HG02970 (cell line): ENCODE measurements around the gene PEX10.

ENCODE experiments used
- ATAC-seq: cut with Tn5 transposase; IDR thresholded peaks from one replicate; pipeline ENCODE4 v1.9.1; 2021; ENCODE audit warnings: mild to moderate bottlenecking, moderate library complexity, moderate number of reproducible peaks; ENCODE audit not compliant: unreplicated experiment, low FRiP score

The PEX10 gene

GRCh38 chr1:2406451-2407041, 5.8 kb downstream of the PEX10 start:
- ATAC-seq, result no peak

- no peak for ATAC-seq
Observed at GRCh38 chr1:2405588-2406295, 6.6 kb downstream of the PEX10 start.

- no peak for ATAC-seq
Observed at GRCh38 chr1:2404890-2405511, 7.4 kb downstream of the PEX10 start.

DNA sequence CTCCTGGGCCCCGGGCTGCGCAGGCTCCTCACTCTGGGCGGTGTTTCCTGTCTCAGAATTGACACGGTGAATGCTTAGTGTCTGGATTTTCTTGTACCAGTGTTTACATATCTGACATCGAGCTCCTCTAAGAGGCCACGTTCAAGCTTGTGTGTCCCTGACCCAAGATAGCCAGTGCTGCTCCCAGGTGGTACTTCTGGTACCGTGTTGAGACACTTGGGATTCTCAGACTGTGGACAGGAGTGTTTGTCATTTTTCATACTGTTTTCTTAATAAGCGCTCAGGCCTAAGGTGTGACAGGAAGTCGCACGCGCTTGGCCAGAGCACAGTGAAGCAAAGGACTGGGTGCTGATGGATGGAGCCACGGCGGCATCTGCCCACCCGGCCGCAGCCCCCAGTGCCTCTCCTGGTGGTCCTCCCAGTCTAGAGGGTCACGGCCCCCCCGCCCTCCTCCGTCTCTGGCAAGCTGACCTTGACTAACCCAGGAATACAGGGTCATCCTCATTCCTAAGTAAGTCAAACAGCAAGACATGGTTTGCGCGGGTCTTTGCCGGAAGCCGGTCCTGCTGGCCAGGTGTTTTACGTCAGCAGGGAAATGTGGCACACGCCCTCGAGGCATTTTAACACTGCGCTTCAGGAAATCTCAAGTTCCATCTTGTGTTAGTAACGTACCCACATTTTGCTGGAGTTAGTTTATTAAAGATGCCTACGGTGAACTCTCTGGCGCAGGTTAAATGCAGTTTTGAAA, 8.0 kb downstream of the PEX10 start:
- no peak for ATAC-seq

- ATAC-seq, result no peak
Observed at GRCh38 chr1:2403273-2403672, 9.1 kb downstream of the PEX10 start.

- ATAC-seq, result no peak
Observed at GRCh38 chr1:2402420-2402819, 9.9 kb downstream of the PEX10 start.

GRCh38 chr1:2400950-2401649, 11.3 kb downstream of the PEX10 start:
- ATAC-seq, result no peak

DNA sequence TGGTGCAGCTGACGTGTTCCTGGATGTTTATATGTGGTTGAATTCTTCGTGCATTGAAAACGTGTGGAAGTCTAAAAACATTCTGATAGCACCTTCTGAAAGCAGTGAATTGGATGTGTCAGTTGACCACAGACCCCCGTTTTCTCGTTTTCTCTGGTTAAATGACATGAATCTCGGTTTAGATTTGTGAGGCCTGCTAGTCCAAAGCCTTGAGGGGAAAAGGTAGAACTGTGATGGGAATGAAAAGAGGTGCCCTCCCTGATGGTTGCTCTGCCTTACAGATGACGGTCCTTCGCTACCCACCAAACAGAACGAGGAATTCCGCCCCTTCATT, 11.8 kb downstream of the PEX10 start:
- ATAC-seq, result no peak

DNA sequence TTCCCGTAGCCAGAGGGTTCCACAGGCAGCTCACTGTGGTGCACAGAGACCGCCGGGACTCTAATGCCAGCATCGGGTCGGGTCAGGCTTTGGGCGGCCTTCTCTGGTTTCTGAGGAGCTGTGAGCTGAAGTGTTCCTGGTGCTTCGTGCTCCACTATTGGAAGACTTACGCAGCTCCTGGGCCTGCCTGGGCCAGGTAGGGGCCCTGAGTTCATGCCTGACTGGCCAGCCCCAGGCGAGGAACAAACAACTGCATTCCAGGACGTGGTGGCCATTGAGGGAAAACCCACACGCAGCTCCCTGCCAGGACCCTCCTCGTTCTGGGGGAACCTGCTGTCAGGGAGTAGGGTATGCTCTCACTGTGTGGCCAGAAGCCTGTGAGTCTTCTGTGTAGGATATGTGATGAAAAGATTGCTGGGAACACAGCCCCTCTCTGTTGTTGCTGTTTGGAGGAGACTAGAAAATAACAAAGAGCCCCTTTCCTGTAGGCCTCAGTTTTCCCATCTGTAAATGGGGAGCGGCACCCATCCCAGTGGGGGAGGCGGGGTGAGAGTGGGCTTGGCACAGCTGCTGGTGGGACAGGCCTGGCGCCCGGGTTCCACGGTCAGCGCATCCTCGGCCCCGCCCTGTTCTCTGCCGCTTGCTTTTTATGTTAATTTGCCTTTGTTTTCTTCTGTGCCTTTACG, 12.3 kb downstream of the PEX10 start:
- ATAC-seq, result no peak

GRCh38 chr1:2398871-2399270, 13.5 kb downstream of the PEX10 start:
- no peak for ATAC-seq

GRCh38 chr1:2397007-2397679, 15.2 kb downstream of the PEX10 start:
- ATAC-seq, result no peak

DNA sequence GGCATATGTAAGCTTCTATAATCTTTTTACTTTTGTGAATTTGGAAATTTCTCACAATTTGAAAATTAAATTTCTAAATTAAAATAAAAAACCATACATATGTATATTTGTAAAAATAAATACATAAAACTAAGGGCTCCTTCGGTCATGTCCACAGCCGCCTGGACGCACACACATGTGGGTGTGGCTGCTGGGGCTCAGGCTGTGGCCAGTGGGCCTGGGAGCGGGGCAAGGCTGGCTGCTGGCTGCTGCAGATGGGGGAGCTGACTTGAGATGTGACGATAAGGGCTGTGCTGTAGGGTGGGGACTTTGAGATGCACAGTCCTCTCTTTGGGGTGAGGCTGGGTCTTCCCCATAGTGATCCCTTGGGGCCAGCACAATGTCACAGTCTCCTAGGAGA, 15.9 kb downstream of the PEX10 start:
- no peak for ATAC-seq

DNA sequence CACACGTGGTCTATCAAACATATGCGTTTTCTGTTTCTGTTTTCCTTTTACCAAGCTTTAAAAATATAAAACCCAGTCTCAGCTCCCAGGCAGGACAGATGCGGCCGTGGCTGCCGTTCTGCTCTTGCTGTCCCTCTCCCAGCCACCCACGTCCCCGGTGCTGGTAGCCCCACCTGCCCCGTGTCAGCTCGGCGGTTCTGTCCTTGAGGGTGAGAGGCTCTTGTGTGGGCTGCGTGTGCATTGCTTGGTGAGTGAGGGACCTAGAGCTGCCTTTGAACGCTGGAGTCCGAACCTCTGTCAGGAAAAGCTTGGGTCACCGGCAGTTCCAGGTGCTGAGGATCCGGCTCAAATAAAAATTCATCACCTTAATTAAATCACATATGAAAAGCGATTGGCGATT, 16.3 kb downstream of the PEX10 start:
- no peak for ATAC-seq

DNA sequence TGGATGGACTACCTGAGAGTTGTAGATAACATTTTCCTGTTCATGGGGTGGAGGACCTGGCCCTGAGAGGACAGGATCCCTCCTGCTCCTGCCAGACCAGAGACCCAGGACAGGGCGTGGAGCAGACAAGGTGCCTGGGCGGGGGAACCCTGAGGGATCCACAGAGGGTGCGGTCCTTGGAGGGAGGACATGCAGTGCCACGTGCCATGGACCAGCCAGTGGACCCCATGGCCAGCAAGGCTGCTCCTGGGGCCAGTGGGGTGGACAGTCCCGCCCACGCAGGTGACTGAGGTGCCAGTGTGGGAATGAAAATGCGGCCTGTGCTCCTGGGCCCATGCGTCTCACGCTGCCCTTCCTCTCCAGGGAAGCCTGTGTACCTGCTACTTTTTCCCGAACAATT, 17.1 kb downstream of the PEX10 start:
- no peak for ATAC-seq

DNA sequence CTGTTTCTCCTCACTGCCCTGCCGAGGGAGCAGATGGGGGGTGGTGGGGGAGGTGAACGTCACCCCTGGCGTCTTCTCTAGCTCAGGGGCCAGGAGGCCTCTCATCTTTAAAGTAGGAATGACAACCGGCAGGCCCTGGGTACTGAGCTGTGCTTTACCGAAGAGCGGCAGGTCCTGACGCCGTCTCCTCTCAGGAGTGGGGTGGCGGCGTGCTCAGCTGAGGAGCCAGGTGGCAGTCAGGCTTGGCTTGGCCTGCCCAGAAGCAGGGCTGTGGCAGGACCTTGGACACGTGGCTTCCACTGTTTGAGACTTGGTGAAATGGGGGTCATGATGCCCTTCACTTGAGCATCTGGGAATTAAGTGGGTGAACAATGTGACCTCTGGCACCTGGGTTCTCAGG, 17.6 kb downstream of the PEX10 start:
- no peak for ATAC-seq

DNA sequence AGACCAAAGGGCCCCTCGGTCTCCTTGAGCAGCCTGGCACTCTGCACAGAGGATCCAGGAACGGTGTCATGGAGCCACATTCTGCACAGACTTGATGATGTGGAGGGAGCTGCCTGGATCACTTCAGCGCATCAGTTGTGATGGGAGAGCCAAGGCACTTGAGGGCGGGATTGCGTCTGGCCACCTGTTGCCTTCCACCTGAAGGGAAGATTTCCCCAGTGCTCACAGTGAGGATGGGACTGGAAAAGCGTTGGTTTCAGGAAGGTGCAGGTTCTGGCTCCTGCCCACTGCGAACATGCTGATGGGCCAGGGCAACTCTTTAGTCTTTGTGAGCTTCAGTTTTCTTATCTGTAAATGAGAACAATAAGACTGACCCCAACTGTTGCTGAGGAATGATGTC, 18.1 kb downstream of the PEX10 start:
- no peak for ATAC-seq

DNA sequence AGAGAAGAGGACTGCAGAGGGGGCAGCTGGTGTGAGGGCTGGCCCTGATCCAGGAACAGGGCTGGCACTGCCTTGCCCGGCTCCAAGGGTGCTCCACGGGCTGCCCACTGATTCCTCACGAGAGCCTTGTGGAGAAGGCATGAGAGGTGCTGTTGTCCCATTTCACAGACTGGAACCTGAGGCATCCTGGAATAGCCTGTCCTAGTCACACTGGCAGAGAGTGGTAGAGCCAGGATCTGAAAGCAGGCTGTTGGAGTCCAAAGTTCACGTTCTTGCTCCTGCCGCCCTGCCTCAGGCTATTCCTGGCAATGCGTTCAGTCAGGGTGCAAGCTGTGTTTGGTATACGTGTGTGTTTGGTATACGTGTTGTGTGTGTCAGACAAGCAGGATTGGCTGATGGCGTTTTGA, 18.9 kb downstream of the PEX10 start:
- no peak for ATAC-seq

- ATAC-seq, result no peak
Observed at GRCh38 chr1:2392686-2393085, 19.7 kb downstream of the PEX10 start.

DNA sequence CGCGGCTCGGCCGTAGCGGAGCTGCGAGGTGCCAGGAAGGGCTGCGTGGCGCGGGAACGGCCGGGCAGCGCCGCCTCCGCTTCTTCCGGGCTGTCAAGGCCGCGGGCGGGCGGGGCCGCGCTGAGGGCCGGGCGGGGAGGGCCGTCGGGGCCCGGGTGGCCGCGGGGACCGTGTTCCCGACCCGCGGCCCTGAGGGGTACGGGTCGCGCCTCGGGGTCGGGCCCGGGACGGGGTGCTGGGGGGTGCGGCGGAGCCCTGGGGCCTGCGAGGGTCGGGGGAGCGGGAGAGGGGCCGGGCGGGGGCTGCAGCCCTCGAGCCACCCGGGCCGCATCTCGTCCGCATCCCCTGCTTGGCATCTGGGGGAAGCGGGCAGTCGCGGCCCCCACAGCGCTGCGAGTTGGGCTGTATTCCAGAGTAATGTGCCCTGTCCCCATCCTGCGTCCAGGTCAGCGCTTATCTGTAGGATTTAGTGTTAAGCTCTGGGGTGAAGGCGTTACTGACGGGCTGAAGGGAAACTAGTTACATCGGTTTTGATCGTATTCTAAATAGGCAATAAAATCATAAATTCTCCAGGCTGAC, 20.3 kb downstream of the PEX10 start:
- peak; percentile 18 for ATAC-seq
